Stimulated activated CD4-positive, alpha-beta T cell treated with anti-CD3 and anti-CD28 coated beads, Interleukin-1b, Interleukin-23, amount 100 ng/mL, for 4 hours (primary cell): ENCODE data around the gene TAF4.
"Not testable (repeated sequence)": the region's sequence is repeated elsewhere in the genome, so short reads cannot be mapped to it uniquely, and the experiment has no call there.

Source experiments
- DNase-seq, 2 donors: peaks; one replicate each; pipeline ENCODE4 v3.0.0-alpha.2; 2020; ENCODE audit warnings: low read depth in 2 of 2

Gene TAF4

GRCh38 chr20:61976644-61977418 is 88.8 kb downstream of the TAF4 start:
- DNase-seq = no peak

- no peak for DNase-seq
Measured at GRCh38 chr20:61976263-61976643, 89.4 kb downstream of the TAF4 start.

GRCh38 chr20:61975407-61976129 is 90.1 kb downstream of the TAF4 start:
- DNase-seq = no peak

GRCh38 chr20:61974357-61974665 is 91.4 kb downstream of the TAF4 start:
- no peak for DNase-seq

GRCh38 chr20:61973515-61974356 is 91.9 kb downstream of the TAF4 start:
- no peak for DNase-seq

GRCh38 chr20:61972636-61973508 is 92.8 kb downstream of the TAF4 start:
- DNase-seq = no peak

- DNase-seq = not testable (repeated sequence)
Measured at GRCh38 chr20:61971595-61971994, 94.1 kb downstream of the TAF4 start.

GRCh38 chr20:61970357-61970756 is 95.3 kb downstream of the TAF4 start:
- no peak for DNase-seq

- no peak for DNase-seq
Measured at GRCh38 chr20:61969806-61970205, 95.9 kb downstream of the TAF4 start.

- no peak for DNase-seq
Measured at GRCh38 chr20:61968932-61969331, 96.7 kb downstream of the TAF4 start.

GRCh38 chr20:61968036-61968810 is 97.5 kb downstream of the TAF4 start:
- DNase-seq = no peak

- no peak for DNase-seq
Measured at GRCh38 chr20:61967300-61967699, 98.4 kb downstream of the TAF4 start.

GRCh38 chr20:61966492-61967244 is 99.0 kb downstream of the TAF4 start:
- no peak for DNase-seq

GRCh38 chr20:61965606-61966491 is 99.8 kb downstream of the TAF4 start:
- no peak for DNase-seq

GRCh38 chr20:61964675-61965605 is 100.7 kb downstream of the TAF4 start:
- no peak for DNase-seq

- DNase-seq = no peak
Measured at GRCh38 chr20:61963885-61964674, 101.6 kb downstream of the TAF4 start.

- no peak for DNase-seq
Measured at GRCh38 chr20:61963149-61963548, 102.5 kb downstream of the TAF4 start.
